ENCODE measurements around the gene AAMDC.

AAMDC gene

DNA sequence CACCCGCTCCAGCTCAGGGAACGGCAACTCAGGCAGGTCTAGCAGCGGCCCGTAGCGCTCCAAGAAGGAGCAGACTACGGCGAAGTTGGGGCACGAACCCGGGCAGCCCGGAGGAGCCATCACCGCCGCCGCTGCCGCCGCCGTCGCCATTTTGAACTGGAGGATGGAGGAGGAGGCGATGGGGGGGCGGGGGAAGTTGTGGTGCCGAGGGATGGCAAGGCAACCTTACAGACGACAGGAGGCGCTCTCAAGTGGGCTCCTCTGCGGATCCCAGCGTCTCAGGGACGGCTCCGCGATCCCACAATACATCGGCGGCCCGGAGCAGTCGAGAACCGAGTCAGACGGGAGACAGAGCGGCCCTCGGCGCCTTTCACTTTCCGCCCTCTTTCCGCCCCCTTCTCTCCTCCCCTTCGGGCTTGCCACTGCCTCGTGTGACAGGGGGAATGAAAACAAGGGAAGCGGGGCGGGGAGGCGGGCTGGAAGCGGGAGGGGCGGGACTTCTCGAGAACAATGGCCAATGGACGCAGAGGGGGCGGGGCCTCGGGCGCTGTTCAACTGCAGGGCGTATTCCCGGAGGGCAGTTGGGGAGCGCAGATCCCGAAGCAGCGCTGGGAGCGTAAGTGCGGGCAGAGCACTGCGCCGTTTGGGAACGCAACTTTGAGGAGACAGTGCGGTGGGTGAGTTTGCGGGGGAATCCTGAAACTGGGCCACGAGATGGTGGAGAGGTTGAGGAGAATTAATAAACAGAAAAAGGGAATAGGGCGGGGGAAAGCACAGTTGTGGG, at the start of gene AAMDC, which contains the start of gene RSF1:
AAMDC (plus strand) TSS at position 580 of the 784 bp plus-strand sequence. CDS start 21,353 bp downstream, outside the sequence.
RSF1 (minus strand) TSS at position 158 of the 784 bp plus-strand sequence; CDS start at position 150, 8 bp downstream.
- DNase-seq (ENCODE audit: low read depth in 3 of 3) = peak; percentile 93 to 96 (median 96)

DNA sequence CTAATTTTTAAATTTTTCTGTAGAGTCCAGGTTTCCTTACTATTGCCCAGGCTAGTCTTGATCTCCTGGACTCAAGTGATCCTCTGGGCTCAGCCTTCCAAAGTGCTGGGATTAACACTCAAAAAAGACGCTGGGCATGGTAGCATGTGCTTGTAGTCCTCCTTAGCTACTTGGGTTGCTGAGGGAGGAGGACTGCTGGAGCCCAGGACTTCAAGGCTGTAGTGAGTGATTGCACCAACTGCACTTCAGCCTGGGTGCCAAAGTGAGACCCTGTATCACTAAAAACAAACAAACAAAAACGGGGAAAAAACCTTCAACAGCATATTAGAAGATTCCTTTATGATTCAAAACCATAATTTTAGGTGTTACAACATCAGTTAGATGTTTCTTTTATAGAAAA, 45.0 kb upstream of the AAMDC start:
- no peak for DNase-seq (ENCODE audit: low read depth in 3 of 3)

DNA sequence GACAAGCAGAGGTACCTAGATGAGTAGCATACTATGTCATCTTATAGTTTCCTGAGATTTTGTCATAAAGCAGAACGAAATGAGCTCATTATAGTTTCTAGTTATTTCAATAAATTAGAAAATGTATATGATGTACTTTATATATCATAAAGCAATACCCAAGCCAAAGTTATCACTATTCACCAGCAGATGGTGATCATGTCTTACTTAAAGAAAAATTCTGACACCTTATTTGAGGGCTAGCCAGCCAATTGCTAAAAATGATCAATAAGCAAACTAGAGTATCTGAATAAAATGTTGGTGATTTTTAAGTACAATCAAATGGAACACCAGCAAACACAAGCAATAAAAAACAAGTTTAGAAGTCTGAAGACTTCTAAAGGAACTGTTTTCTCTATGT, 44.5 kb upstream of the AAMDC start:
- no peak for DNase-seq (ENCODE audit: low read depth in 3 of 3)

DNA sequence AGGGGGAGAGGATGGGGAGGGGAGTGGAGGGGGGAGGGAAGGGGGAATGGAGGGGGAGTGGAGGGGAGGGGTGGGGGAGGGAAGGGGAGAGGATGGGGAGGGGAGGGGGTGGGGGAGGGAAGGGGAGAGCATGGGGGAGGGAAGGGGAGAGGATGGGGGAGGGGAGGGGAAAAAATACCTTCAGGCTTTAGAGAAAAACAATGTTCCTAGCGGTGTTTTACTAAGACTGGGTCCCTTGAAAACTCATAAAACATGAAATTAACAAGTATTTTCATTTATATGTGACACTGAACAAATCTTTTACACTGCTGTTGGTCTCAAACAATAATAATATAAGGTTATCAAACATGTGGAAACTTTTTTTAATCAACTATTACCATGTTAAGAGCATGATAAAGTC, 42.8 kb upstream of the AAMDC start:
- no peak for DNase-seq (ENCODE audit: low read depth in 3 of 3)

DNA sequence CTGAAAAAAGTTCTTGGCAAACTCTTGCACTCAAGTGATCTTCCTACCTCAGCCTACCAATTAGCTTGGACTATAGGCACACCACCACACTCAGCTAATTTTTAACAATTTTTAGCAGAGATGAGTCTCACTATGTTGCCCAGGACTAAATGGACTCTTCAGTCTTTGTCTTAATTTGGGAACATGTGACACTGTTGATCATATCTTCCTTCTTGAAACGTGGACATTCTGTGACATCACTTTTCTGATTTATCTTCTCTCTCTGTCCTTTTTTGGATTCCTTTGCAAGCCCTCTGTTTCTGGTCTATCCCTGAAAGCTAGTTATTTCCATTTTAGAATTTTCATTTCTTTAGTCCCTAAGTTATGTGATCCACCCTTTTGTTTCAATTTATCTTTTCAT, 42.4 kb upstream of the AAMDC start:
- no peak for DNase-seq (ENCODE audit: low read depth in 3 of 3)

DNA sequence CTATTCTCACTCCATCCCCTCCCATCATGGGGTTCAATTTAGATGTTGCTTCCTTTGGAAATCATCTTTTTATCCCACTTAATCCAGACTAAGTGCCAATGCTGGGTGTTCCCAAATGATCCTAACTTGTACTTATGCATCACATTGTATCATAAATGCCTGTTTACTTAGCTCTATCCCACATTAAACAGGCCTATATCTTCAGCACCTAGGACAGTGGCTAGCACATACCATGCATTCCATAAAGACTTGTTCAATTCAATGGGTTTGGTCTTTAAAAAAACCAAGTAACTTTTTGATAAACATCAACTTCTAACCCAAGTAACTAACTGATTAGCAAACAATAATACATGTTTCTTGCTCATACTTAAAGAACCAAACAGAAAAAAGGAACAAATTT, 41.0 kb upstream of the AAMDC start:
- DNase-seq (ENCODE audit: low read depth in 3 of 3) = no peak

DNA sequence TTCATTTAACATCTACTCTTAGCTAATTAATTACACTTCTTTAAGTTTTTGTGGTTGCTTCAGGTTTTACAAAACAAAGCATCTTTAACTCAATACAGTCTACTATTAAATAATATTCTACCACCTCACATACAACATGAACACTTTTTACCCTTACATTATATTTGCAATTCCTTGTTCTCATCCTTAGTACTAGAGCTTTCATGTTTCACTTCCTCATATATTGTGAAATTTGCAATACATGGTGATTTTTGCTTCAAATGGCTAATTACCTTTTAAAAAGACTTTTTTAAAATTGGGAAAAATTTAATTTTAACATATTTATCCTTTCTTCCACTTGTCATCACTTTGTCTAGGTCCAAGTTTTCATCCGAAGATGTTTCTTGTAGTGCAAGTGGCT, 37.9 kb upstream of the AAMDC start:
- DNase-seq (ENCODE audit: low read depth in 3 of 3) = no peak

DNA sequence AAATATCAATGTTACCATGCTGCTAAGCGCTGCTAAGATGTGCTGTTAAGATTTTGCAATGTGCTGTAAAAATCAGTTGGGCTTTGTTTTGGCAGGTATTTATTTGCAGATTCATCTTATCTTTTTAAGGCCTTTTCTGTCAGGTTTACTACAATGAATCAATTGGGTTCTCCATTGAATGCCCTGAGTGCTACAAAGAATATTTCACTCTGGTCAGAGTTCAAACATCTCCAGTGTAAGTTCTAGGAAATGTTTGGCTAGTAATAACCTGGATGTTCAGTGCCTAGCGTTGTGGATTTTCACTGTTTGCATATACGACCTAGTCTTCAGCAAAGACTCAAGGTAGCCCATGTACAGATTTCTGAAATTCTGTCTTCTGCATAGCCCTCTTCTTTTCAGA, 36.4 kb upstream of the AAMDC start:
- DNase-seq (ENCODE audit: low read depth in 3 of 3) = no peak

DNA sequence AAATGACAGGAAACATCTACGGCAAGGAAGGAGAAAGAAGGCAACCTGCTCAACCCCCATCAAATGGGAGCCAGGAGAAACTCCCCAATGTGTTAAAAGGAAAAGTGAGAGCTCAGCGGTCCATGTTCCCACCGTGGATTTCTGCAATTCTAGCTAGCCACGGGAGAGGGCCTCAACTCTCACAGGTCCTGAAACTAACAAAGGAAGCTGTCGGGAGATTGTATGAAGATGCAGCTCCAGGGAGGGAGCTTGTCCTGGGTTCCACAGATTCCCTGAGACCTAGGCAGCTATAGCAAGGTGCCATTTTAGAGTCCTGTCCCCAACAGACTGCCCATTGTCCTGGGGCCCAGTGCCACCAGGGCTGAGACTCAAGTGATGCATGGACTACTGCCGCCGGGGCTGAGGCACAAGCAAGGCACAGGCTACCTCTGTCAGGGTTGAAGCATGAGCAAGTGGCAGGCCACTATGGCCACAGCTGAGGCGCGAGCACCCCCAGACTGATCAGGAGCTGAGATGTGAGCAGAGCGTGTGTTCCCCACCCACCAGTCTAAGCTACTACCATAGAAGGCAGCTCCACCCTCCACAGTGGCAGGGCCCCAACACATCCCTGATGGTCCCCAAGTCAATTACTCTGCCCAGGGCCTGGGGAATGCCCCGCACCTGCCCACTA, 31.7 kb upstream of the AAMDC start:
- DNase-seq (ENCODE audit: low read depth in 3 of 3) = no peak

DNA sequence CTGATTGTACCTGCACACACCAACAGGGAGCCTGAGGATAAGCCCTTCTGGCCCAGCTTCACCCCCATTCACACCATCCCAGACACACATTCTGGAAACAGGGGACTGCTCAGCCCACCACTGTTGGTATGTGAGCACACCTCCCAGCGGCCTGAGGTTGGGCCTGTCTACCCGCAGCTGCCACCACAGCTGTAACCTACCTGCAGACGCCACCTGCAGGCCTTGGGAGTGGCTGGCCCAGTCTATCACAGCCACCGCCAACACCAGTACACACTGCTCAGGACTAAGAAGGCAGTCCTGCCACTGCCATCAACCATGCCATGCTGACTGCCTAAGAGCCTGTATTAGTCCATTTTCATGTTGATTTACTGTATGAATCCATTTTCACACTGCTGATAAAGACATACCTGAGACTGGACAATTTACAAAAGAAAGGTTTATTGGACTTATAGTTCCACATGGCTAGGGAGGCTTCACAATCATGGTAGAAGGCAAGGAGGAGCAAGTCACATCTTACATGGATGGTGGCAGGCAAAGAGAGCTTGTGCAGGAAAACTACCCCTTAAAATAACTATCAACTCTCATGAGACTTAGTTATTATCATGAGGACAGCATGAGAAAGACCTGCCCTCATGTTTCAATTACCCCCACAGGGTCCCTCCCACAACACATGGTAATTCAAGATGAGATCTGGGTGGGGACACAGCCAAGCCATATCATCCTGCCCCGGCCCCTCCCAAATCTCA, 31.0 kb upstream of the AAMDC start:
- no peak for DNase-seq (ENCODE audit: low read depth in 3 of 3)

DNA sequence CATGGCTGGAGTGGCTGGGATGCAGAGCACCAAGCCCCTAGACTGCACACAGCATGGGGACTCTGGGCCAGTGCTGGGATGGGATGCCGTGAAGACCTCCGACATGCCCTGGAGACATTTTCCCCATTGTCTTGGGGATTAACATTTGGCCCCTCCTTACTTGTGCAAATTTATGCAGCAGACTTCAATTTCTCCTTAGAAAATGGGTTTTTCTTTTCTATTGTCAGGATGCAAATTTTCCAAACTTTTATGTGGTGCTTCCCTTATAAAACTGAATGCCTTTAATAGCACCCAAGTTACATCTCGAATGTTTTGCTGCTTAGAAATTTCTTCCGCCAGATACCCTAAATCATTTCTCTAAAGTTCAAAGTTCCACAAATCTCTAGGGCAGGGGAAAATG, 29.6 kb upstream of the AAMDC start:
- no peak for DNase-seq (ENCODE audit: low read depth in 3 of 3)

DNA sequence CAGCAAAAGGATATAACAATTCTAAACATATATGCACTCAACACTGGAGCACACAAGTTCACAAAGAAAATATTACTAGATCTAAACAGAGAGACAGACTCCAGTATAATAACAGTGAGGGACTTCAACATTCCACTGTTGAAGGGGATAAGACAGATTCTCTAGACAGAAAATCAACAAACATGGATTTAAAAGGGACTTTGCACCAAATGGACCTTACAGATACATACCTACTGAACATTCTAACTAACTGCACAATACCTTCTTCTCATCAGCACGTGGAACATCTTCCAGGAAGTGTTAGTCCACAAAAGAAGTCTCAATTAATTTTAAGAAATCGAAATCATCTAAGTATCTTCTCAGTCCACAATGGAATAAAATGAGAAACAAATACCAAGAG, 27.0 kb upstream of the AAMDC start:
- no peak for DNase-seq (ENCODE audit: low read depth in 3 of 3)

DNA sequence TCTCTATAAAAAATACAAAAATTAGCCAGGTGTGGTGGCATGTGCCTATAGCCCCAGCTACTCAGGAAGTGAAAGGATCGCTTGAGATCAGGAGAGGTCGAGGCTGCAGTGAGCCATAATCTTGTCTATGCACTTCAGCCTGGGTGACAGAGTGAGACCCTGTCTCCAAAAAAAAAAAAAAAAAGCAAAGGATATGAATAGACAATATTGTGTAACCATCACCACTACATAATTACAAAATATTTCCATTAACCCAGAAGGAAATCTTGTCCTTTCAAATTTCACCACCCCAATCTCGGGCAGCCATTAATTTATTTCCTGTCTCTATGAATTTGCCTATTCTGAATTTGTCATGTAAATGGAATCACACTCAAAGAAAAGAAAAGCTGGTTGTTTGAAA, 21.6 kb upstream of the AAMDC start:
- no peak for DNase-seq (ENCODE audit: low read depth in 3 of 3)

DNA sequence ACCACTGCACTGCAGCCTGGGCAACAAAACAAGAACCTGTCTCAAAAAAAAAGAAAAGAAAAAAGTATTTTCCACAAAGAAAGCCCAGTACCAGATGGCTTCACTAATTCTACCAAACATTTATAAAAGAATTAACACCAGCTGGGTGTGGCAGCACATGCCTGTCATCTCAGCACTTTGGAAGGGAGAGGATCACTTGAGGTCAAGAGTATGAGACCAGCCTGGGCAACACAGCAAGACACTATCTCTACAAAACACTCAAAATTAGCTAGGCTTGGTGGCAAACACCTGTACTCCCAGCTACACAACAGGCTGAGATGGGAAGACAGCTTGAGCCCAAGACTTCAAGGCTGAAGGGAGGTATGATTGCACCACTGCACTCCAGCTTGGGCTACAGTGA, 20.5 kb upstream of the AAMDC start:
- no peak for DNase-seq (ENCODE audit: low read depth in 3 of 3)

DNA sequence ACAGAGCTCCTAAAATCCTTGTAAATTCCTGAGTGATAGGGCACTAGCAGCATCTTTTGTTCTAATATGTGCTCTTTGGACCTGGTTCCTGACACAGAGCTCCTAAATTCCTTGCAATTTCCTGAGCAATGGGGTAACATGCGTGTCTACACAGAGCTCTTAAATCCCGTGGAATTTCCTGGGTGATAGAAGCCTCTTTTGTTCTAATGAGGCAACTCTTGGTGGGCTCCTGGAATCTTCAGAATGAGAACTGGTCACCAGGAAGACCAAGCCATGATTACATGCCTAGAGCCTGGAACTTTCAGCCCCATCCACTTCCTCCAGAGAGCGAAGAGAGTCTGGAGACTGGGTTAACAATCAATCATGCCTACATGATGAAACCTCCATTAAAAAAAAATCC, 19.5 kb upstream of the AAMDC start:
- DNase-seq (ENCODE audit: low read depth in 3 of 3) = no peak

DNA sequence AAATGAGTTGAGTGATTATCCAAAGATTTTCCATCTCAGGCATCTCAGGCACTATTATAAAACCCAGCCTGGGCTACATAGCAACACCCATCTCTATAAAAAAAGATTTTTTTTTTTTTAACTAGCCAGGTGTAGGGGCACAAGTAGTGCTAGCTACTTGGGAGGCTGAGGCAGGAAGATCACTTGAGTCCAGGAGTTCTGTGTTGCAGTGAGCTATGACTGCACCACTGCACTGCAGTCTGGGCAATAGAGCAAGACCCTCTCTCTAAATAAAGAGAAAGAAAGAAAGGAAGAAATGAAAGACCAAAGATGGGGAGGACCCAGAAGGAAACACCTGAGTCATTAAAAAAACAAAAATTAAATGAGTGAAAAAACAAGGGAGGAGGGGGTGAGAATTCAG, 14.5 kb upstream of the AAMDC start:
- DNase-seq (ENCODE audit: low read depth in 3 of 3) = no peak

DNA sequence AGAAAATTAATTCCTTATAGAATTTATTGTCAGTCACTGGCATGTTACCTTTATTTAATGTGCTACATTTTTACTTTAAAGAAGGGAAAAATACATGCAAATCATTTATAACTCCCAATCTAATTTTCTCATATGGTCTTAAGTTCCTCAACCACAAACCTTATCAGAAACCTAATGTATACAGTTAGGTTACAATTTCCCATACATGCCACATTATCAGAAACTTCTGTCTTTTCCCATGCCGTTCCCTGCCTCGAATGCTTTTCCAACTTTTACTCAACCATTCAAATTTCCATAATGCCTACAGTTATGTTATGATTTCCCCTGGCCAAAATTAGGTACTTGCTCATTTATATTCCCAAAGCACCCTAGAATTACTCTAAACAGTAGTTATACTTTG, 14.0 kb upstream of the AAMDC start:
- no peak for DNase-seq (ENCODE audit: low read depth in 3 of 3)

DNA sequence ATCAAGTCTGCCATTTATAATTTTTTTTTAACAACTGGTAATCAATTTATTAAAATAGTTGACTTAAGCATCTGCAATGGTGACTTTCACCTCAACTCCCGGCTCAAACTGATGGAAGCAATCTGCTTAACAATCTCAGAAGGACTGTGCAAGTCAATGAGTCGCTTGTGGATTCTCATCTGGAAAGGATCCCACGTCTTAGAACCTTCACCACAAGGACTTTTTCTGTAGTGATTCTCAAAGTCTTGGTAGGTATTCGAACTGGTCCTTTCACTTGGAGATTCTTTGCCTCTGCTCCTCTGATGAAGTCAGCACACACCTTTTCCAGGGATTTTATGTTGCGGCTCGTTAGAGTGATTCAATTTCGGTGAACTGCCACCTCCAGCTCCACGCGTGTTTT, 7.7 kb upstream of the AAMDC start:
- no peak for DNase-seq (ENCODE audit: low read depth in 3 of 3)

DNA sequence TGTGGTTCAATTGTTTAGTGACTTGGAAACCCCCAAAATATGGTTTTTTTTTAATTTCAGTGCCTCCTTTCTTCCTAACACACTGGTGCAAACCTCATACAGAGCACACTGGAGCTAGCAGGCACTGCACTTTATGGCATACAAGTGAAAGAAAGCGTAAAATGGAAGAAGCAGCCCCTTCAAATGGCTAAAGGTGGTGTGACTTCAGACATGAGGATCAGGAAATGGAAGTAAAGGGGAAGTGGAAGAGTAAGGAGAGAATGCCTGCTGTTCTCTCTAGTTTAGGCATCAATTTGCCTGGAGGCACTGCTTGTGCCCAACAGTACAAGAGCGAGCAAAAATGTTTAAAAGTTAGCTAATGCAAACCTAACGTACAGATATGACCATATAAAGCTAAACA, 6.1 kb upstream of the AAMDC start:
- DNase-seq (ENCODE audit: low read depth in 3 of 3) = no peak

DNA sequence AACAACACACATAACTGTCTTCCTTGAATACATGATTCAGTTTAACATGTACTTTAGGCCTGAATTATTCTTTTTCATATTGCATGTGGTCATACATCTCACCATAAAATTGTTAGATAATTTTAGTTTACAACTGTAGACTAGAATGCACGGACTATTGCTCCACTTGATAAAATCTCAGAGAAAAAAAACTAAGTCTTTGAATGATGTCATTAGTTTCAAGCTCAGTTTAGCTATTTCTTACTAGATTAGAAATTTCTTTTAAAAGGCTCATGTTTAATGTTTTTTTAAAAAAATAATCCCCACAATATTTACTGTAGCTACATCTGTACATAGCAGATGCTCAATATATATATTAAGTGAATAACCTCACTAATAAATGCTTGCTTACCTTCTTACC, 5.5 kb upstream of the AAMDC start:
- no peak for DNase-seq (ENCODE audit: low read depth in 3 of 3)

DNA sequence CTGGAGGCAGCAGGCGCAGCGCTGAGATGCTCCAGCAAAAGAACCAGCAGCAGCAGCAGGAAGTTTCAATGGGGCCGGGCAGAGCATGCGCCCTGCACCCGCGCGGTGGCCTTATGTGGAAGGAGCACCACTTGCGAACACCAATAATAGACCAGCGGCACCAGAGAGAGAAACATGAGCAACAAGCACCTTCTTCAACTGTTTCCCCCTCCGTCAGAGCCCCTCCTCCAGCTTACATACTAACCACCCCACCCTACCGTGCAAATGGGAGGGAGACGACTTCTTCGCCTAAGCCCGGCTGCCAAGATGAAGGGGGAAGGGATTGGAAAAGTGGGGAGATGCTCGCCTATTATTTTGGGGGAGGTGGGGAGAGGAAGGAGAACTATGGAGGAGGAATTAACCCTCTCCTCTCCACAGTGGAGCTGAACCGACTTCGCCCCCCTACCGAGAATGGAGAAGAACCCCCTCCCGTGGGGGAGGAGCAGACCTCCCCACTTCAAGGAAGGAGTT, 1.5 kb upstream of the AAMDC start:
- DNase-seq (ENCODE audit: low read depth in 3 of 3) = peak; percentile 66 to 84 (median 69)

DNA sequence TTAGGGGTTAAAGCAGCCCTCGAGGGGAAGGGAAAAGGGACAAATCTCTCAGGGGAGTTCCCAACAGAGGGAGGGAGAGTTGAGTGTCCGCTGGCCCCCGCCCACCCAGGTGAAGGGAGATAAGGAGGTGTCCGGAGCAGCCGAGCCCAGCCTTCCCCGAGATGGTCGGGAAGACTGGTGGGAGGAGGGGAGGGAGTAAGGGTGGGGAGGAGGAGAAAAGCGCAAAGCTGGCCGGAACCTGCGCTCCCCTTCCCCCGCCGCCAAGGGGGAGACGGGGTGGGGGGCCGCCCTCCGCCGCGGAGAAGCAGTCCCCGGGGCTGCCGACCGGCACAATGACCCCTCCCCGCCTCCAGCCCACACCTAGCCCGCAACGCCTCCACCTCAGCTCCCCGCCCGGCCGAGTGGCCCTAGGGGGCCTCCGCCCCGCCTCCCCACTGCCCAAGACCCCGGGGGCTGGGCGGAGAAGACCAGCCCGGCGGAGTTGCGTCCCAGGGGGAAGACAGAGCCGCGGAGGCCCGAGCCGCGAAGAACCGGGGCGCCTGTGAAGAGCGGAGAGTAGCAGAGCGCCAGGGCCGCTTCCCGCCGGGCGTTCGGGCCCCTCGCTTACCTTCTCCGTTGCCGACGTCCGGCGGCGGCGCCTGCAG, 901 bp upstream of the AAMDC start:
- DNase-seq (ENCODE audit: low read depth in 3 of 3) = peak; percentile 7 to 28 (median 11)

Data from stimulated activated CD4-positive, alpha-beta T cell treated with anti-CD3 and anti-CD28 coated beads, TNF-alpha, amount 100 ng/mL, for 24 hours (primary cell).